Uterus (tissue), 4 donors: ENCODE results near the gene KCNQ1. TPM values are rescaled to one million over a fixed set of nuclear protein-coding genes. Genes with fewer than 3 reads are reported as not detected.

ENCODE experiments used
- DNase-seq, 2 donors: peaks; one replicate each; pipeline ENCODE4 v3.0.0-alpha.2; 2019 to 2020
- H3K27ac ChIP-seq, 2 donors: fragments of 200-600 bp; sonication (generic); 1 replicate in 1 of 2; 2 replicates in 1 of 2; pipeline ENCODE4 v1.5.1; 2016 to 2018
- H3K27me3 ChIP-seq, 2 donors: fragments of 200-600 bp; sonication (generic); one replicate each; pipeline ENCODE4 v1.5.1; 2018 to 2019; ENCODE audit warnings: control low read depth in 1 of 2
- H3K36me3 ChIP-seq, 2 donors: fragments of 200-600 bp; sonication (generic); one replicate each; pipeline ENCODE4 v1.5.1; 2019; ENCODE audit warnings: control low read depth in 1 of 2
- H3K4me1 ChIP-seq, 2 donors: fragments of 200-600 bp; sonication (generic); one replicate each; pipeline ENCODE4 v1.5.1; 2018 to 2019; ENCODE audit warnings: control low read depth in 1 of 2
- H3K4me3 ChIP-seq, 2 donors: fragments of 200-600 bp; sonication (generic); 1 replicate in 1 of 2; 2 replicates in 1 of 2; pipeline ENCODE4 v1.5.1; 2018 to 2019; ENCODE audit warnings: mild to moderate bottlenecking in 1 of 2
- H3K9me3 ChIP-seq, 2 donors: fragments of 200-600 bp; sonication (generic); one replicate each; pipeline ENCODE4 v1.5.1; 2019; ENCODE audit warnings: control low read depth in 1 of 2
- POLR2A ChIP-seq, 2 donors: fragments of 450-650 bp; IDR thresholded peaks; one replicate each; pipeline ENCODE4 v1.6.1; 2016; ENCODE audit warnings: antibody characterized with exemption in 2 of 2, mild to moderate bottlenecking in 1 of 2, moderate library complexity in 1 of 2
- intact Hi-C: fragments of 100-400 bp; cut with DNase I; formaldehyde crosslinking; loops from one replicate; pipeline ENCODE4 v1.15.1; 2023; ENCODE audit warnings: low total_unique reads
- total RNA-seq, 4 donors: library from RNA; depleted of rRNA in 3 of 4; stranded (reverse); fragments of >200 nt in 3 of 4; gene quantifications; one replicate each; pipeline versions ENCODE4 v1.1.0 to v1.2.4, GENCODE V29; 2014 to 2023
- TF ChIP-seq, protein P1 (sequence below), 4 experiments: fragments of 200-600 bp in 2 of 4; fragments of 450-650 bp in 2 of 4; sonication (generic) in 2 of 4; IDR thresholded peaks; one replicate each; pipeline ENCODE4 v1.5.1; 2016 to 2019; ENCODE audit warnings: antibody characterized with exemption in 4 of 4, mild to moderate bottlenecking in 2 of 4, moderate library complexity in 1 of 4
- donor health status: DM: yes; HTN: yes; CAD: no.

The KCNQ1 gene
- total RNA-seq, 4 donors from 2014 or later = 2.6 to 10.4 (median 5.4) TPM

DNA sequence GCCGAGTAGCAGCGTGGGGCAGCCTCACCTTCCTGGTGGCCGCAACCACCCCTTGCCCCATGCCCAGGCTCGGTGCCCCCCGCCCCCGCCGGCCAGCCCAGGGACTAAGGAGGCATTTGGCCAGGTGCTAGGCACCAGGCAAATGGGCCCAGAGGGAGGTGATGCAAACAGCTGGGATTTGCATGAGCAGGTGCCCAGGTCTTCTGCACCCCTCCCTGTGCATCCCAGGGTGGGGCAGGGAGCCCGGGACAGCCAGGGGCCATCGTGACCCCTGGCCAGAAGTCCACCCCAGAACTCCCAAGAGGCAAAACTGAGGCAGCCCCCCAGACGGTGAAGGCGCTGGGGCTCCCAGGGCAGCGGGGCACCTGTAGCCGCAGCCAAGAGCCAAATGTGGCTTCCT, 18.6 kb upstream of the KCNQ1 start:
- intact Hi-C loops = loop anchor here (10.0 kb wide), 1 partner anchor 469 kb away; no protein-coding TSS in a partner anchor
- no peak for DNase-seq
- no peak for TF ChIP-seq POLR2A (IDR thresholded peaks at IDR 0.05)
- TF ChIP-seq, protein P1, sequence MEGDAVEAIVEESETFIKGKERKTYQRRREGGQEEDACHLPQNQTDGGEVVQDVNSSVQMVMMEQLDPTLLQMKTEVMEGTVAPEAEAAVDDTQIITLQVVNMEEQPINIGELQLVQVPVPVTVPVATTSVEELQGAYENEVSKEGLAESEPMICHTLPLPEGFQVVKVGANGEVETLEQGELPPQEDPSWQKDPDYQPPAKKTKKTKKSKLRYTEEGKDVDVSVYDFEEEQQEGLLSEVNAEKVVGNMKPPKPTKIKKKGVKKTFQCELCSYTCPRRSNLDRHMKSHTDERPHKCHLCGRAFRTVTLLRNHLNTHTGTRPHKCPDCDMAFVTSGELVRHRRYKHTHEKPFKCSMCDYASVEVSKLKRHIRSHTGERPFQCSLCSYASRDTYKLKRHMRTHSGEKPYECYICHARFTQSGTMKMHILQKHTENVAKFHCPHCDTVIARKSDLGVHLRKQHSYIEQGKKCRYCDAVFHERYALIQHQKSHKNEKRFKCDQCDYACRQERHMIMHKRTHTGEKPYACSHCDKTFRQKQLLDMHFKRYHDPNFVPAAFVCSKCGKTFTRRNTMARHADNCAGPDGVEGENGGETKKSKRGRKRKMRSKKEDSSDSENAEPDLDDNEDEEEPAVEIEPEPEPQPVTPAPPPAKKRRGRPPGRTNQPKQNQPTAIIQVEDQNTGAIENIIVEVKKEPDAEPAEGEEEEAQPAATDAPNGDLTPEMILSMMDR (IDR thresholded peaks at IDR 0.05) = no peak
- H3K36me3 ChIP-seq = no peaks in the 10 kb centered on the region
- no peaks in the 10 kb centered on the region for H3K4me1 ChIP-seq
- H3K4me3 ChIP-seq = no peak overlapping the region
- H3K27me3 ChIP-seq = no peaks in the 10 kb centered on the region
- H3K27ac ChIP-seq = no peak overlapping the region
- H3K9me3 ChIP-seq = no peaks in the 10 kb centered on the region

DNA sequence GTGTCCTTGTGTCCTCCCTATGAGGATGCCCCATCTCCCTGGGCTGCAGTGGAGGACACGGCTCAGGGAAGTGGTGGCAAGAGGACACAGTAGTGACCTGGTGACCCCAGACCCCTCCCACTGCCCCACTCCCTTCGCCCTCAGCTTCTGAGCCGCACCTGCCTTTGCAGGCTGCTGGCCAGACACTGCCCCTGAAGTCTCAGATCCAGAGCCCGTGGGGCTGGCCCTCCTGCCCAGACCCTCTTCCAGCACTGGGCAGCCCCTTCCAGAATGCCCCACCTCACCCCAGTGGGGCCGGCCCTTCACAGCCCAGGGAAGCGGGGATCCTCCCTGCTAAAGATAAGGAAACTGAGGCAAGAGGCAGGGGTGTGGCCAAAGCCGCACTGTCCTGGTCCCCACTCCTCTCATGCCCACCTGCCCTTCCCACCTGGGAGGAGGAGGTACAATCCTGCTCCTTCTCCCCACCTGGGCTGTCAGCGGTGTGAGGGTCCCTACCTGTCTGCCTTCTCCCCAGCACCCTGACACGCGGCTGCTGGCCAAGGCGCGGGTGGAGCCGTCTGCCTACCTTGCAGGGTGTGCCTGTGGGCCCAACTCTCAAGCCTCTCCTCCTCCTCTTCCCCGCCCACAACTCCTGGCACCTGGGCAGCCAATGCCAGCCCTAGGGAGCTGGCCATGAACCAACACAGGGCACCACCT, 17.8 kb upstream of the KCNQ1 start:
- intact Hi-C loops = loop anchor here (10.0 kb wide), 1 partner anchor 468 kb away; no protein-coding TSS in a partner anchor
- H3K9me3 ChIP-seq = no peaks in the 10 kb centered on the region
- H3K4me3 ChIP-seq = no peak overlapping the region
- H3K36me3 ChIP-seq = no peaks in the 10 kb centered on the region
- no peak for DNase-seq
- no peak overlapping the region for H3K27ac ChIP-seq
- H3K27me3 ChIP-seq = no peaks in the 10 kb centered on the region
- no peaks in the 10 kb centered on the region for H3K4me1 ChIP-seq
- no peak for TF ChIP-seq POLR2A (IDR thresholded peaks at IDR 0.05)
- TF ChIP-seq, protein P1 (IDR thresholded peaks at IDR 0.05) = no peak

DNA sequence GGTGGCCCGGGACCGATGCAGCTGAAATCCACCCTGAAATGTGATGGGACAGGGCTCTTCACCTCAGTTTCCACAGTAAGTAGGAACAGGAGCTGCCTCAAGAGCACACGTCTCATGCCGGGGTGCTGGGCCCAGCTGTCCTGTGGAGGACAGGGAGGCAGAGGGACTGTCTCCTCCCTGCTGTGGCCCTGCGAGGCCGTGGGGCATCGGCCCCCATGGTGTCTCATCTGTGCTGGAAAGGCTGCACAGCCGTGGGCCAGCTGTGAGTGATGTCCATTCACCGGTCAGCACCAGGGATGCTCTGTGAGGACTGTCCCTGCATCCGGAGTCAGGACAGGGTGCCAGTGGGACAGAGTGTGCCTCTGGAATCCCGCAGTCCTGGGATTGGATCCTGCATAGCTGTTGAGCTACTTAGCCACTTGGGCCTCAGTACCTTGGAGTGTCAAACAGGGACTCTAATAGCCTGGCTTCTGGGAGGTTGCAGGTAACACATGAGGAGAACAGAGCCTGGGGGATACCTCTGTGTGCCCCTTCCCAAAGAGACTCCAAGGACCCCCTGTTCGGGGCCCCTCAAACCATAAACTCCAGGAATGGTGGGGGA, 17.0 kb upstream of the KCNQ1 start:
- TF ChIP-seq, protein P1 (IDR thresholded peaks at IDR 0.05) = no peak
- no peak for TF ChIP-seq POLR2A (IDR thresholded peaks at IDR 0.05)
- H3K4me3 ChIP-seq = no peak overlapping the region
- no peaks in the 10 kb centered on the region for H3K36me3 ChIP-seq
- intact Hi-C loops = loop anchor here (2.0 to 10.0 kb wide), 2 partner anchors 103 to 467 kb away; no protein-coding TSS in a partner anchor
- H3K4me1 ChIP-seq = no peaks in the 10 kb centered on the region
- no peak for DNase-seq
- H3K27me3 ChIP-seq = no peaks in the 10 kb centered on the region
- no peaks in the 10 kb centered on the region for H3K9me3 ChIP-seq
- H3K27ac ChIP-seq = no peak overlapping the region

DNA sequence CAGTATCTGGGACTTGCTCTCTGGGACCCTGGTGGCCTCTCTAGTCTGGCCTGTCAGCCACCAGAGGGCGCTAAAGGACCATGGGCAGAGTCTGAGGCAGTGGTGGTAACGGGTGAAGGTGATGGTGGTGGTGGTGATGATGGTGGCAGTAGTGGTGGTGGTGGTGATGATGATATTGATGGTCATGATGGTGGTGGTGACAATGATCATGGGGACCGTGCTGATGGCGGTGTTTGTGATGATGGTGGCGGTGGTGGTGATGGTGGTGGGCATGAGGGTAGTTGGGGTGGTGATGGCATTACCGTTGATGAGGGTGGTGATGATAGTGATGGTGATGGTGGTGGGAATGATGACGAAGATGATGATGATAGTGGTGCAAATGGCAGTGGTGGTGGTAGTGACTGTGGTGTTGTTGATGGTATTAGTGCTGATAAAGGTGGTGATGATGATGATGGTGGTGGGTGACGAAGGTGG, 16.4 kb upstream of the KCNQ1 start:
- Histone ChIP-seq H3K9me3 (no peaks in the 10 kb centered on the region), H3K36me3 (no peaks in the 10 kb centered on the region), H3K27me3 (no peaks in the 10 kb centered on the region), H3K4me3 (no peak overlapping the region), H3K27ac (no peak overlapping the region), H3K4me1 (no peaks in the 10 kb centered on the region)
- DNase-seq = peak in 1 of 2 donors; percentile 50
- TF ChIP-seq, protein P1 (IDR thresholded peaks at IDR 0.05) = peak; percentile 46 to 89 (median 73)
- TF ChIP-seq POLR2A (IDR thresholded peaks at IDR 0.05) = no peak
- intact Hi-C loops = loop anchor here (2.0 to 10.0 kb wide), 2 partner anchors 102 to 466 kb away; no protein-coding TSS in a partner anchor

DNA sequence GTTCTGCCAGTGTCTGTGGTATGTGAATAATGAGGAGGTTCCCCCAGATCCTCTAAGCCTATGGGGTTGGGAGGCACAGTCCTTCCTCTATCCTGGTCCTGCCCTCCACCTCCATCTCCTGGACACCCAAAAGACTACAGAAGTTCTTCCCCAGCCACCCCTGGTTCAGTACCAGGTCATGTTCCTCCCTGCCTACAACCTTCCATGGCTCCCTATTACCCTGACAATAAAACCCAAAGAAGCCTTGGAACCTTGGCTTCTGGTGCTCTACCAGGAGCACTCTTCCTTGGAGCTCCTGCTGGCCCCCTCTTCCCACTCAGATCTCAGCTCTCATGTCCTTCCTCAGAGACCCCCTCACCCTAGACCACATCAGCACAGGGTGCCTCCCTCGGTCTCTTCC, 13.4 kb upstream of the KCNQ1 start:
- no peak overlapping the region for H3K4me3 ChIP-seq
- no peak for DNase-seq
- H3K36me3 ChIP-seq = no peaks in the 10 kb centered on the region
- H3K4me1 ChIP-seq = no peaks in the 10 kb centered on the region
- TF ChIP-seq POLR2A (IDR thresholded peaks at IDR 0.05) = no peak
- TF ChIP-seq, protein P1 (IDR thresholded peaks at IDR 0.05) = no peak
- intact Hi-C loops = no loop called here
- no peak overlapping the region for H3K27ac ChIP-seq
- no peaks in the 10 kb centered on the region for H3K27me3 ChIP-seq
- no peaks in the 10 kb centered on the region for H3K9me3 ChIP-seq
